Measurements from ENCODE around the gene CFAP57.

- TF ChIP-seq POLR2A (IDR thresholded peaks at IDR 0.05; ENCODE audit: low read length) (no peak), GATA1 (IDR thresholded peaks at IDR 0.05; ENCODE audit: low read depth, low read length) (no peak)
These were observed 111.9 kb downstream of the CFAP57 start for GRCh38 chr1:43284065-43284464.
